Left forelimb (tissue), 1 donor: ENCODE measurements around the gene CRBN.

Source experiments
- DNase-seq: peaks from one replicate; pipeline ENCODE4 v3.0.0-alpha.2; 2018; ENCODE audit warnings: low spot score

CRBN gene

DNA sequence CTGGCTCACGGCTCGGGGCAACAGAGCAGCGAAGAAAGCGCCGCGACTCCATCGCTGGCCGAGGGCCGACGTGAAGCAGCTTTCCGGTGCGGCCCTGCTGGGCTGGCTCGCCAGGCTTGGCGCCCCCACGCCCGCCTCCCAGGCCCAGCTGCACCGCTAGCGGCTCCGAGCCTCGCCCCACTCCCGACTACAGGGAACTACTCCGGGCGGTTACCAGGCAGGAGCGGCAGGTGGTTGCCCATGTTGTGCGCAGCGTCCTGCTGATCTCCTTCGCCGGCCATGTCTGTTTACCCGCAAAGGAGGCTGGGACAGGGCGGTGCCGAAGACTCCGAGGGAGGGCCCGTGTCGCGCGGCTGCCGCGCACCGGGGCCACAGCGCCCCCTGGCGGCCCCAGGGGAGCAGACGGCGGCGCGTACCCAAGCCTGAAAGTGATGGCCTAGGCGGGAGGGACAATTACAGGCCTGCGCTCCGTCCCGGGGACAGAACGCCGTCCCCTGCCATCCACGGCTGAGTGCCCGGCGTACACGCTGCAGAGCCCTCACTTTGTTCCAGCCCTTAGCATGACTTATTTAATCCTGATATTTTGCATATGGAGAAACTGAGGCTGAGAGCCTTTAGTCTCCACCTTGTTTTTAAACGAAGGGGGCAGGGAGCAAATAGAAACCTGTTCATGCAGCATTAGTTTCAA is at the start of gene CRBN:
Gene CRBN (minus strand): TSS at position 285 of the 688 bp plus-strand sequence. CDS start 4 bp downstream, at position 281.
- peak; percentile 89 for DNase-seq

DNA sequence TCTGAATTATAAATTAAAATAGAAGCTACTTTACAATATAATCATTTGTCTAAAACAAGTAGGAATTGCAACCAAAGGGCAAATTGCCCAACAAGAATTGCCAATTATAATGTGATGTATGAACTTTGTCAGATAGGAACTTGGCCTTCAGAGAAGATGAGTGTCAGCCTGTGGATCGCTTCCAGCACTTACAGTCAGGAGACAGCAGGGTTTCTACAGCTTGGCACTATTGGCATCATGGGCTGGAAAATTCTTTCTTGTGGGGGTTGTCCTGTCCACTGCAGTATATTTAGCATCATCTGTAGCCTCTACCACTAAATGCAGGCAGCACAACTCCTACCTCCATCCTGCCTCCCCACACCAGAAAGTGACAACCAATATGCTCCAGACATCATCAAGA is 48.1 kb upstream of the CRBN start:
- no peak for DNase-seq

DNA sequence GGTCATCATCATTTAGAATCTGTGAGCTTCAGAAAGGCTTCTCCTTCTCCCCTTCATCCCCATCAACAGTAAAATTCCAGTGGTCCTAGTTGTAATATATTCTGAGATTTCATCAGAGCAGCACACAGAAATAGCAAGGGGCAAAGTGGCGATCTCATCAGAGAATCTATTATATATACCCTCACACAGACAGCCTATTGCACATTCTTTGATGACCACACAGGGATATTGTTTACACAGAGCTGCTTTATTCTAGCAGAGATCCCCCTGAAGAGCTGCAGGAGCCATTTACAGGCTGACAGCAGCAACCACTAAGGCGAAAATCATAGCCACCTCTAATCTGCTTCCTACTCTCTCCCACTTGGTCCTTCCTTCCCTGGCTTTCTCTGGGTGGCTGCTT is 42.0 kb upstream of the CRBN start:
- no peak for DNase-seq

DNA sequence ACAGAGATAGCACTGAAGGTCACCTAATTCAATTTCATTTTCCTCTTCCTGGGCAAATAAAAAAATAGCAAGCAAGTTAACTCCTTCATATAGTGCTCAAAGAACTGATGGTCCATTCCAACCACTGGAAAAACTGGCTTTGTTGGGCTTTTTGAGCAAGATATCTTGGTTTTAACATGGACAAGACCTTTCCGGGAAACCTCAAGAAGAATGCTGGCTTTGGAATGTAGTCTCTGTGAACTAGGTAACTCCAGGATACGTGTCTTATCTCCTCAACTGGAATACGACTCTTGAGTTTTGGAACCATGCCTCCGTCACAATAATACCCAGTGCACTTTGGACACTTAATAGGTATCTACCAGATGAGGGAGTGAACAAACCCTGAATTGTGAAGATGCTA is 36.9 kb upstream of the CRBN start:
- no peak for DNase-seq

DNA sequence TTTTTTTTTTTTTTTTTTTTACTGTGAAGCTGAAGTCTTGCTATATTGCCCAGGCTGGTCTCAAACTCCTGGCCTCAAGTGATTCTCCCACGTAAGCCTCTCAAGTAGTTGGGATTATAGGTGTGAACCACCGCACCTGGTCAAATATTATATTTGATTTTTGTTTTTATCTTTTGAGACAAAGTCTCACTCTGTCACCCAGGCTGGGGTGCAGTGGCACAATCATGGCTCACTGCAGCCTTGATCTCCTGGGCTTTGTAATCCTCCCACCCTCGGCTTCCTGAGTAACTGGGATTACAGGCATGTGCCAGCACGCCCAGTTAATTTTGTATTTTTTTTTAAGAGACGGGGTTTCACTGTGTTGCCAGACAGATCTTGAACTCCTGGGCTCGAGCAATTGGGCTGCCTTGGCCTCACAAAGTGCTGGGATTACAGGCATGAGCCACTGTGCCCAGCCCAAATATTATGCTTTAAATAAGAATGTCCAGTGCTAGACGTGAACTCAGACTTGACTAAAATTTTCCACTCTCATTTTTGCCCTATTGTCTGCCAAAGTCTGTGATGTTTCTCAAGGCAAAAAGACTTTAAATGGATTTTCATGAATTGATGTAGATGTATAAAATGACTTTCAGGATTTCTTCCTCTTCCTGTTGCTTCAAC is 33.4 kb upstream of the CRBN start:
- no peak for DNase-seq

DNA sequence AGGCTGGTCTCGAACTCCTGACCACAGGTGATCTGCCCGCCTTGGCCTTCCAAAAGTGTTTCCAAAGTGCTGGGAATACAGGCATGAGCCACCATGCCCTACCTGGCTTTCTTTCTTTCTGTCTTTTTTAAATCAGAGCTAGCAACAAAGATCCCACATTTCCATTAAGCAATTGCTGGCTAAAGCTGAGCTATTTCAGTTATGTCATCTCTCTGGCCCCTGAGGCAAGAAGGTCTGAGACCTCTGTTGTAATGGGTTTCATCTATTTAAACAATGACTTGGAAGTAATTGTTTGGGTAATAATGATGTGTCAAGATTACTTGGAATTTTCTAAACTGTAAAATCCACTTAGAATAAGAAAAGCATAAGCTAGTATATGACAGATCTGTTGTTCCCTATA is 30.2 kb upstream of the CRBN start:
- no peak for DNase-seq

DNA sequence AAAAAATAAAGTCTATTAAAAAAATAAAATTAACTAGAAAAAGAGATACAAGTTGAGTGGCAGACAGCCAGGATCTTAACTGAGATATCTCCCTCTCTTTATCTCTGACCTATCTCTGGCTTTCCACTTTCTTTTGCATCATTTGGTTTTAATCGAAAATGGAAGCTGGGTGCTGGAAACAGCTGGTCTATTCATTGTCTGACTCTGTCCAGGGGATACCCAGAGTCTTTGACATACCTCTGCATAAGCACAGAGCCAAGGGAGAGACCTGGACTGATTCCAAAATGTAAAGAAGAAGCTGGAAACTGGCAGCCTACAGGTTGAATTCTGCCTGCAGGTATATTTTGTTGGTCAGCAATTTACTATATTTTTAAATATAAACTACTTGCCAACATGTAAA is 29.6 kb upstream of the CRBN start:
- DNase-seq: no peak

DNA sequence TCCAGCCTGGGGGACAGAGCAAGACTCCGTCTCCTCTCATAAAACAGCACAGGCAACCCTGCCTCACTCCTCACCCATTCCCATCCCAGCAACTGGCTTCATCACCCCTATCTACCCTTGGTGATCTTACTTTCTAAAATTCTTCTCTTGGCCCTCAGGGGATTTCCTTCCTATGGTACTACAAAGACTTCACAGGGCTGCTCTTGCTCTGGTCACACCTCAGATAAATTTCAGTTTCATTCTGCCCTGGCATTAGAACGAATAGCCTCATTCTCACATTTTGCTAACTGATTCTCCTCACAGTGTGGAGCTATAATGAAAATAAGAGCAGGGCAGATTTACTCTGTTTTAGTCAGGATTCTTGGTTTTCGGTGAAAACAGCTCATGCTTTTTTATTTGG is 22.1 kb upstream of the CRBN start:
- DNase-seq: no peak

DNA sequence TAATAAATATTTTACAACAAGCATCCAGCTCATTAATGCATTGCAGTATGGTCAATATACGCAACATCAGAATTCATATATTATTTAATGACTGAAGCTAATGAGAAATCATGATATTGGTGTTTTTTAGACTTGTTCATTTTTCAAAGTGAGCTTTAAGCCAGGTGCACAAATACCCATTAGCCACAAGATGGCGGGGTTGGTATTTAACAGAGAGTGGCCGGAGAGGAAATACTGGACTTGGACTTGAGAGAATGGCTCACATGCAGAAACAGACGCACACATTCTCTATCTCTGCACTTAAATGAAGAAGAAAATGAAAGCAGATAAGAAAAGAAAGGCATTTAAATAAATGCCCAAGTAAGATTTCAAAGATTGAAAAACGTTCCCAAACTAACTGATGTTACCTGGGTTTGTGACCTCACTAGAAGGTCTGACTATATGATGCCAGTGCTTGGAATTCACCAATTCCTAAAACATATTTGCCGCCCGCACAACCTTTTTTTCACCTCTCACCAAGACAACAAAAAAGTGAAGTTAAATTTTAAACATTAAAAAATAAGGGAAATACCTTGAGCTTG is 21.2 kb upstream of the CRBN start:
- DNase-seq: no peak

DNA sequence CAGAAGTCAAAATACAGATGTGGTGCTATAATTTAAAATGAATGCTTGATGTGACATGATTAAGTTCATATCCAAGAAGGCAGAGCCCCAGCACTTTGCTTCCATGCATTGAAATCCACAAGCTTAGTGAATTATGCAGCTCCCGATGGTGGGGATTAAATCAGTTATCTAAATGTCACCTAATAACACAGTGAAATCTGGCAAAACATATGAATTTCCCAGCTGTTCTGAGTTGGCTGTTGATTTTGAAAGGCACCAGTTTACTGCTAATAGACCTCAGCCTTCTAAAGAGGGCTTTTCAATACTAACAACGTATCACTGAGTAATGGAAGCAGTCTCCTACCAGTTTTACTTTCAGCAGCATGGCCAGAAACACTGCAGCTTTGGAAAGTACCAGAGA is 19.8 kb upstream of the CRBN start:
- DNase-seq: no peak

DNA sequence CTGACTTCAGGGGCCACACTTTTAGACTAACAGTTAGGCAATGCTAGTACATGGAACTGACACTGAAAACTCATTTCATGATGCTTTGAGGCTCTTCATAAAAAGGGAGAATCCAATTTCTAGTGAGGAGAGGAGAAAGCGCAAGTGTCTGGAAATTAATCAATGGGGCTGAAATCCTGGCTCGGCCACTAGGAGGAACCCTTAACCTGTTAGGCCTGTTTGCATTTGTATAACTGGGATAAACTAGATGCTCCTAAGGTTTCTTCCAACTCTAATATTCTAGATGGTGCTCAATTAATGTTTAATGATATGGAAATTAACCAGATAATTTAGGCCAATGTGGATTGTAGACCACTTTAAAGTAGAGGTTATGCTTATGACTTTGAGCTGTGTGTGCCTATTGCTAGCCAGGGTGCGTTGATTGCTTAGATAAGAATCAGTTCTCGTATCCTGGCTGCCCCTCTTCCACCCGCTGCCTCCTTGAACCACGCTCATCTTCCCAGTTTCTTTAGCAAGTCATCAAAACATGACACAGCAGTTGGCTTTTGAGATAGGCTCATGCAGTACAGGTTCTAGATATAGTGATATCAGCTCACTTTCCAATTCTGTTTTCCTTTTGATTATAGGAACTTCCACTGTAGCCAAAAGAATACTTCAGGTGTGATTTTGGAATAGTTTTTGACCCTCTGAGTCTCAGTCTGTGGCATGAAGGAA is 16.8 kb upstream of the CRBN start:
- no peak for DNase-seq

DNA sequence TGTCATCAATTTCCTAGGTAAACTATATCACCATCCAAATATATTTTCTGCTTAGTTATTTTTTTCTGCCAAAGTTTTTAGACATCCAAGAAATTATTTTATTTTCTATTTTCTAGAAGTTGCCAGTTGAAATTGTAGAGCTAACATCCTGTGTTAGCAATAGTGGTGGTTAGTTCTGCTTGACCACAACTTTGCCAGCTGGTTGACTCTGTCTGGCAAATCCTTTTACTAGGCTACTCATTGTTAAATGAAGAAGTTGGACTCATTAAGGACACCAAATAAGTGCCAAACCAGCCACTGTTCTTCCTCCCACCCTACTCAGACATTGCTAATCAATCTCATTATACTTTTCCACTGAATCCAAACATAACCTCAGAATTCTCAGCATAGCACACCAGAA is 15.4 kb upstream of the CRBN start:
- DNase-seq: no peak

DNA sequence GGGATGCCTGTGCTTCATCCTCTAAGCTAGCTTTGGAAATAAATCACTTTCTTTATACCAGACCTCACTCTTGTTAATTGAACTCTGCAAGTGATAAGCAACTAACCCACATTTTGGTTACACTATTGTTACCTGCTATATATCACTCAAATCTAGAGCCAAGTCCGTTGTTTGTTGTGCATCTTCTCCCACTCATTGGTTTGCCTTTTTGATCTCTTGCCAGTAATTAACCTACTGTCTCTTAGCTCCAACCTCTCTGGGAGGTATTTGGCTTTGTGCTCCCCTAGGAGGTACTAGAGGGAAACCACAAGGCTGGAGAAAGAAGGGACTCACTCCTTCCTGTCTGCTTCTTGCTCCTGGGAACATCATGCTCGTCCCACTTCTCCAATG is 12.8 kb upstream of the CRBN start:
- no peak for DNase-seq

DNA sequence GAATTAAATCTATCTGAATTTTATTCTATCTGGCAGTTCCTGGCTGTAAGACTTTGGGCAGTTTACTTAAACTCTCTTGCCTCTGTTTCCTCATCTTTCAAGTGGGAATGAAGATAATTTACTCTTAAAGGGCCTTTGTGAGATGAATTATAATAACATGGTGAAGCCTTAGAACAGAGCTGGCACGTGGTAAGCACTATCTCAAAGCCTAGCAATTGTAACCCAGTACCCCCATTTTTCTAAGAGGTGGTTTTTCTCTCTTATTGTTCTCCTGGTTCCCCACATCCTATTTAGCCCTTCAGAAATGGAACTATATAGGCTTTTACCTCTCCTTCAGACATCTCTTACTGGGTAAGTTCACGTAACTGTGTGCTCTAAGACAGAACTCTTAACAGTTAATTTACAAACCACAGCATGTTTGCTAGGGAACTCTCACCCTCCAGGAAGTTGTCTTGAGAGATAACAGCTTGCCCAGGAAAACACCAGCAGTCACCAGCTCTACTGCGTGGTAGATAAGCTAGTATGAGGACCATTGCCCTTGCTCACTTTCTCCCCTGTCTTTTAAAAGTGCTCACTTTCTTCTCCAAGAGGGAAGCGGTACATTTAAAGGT is 12.3 kb upstream of the CRBN start:
- DNase-seq: no peak

DNA sequence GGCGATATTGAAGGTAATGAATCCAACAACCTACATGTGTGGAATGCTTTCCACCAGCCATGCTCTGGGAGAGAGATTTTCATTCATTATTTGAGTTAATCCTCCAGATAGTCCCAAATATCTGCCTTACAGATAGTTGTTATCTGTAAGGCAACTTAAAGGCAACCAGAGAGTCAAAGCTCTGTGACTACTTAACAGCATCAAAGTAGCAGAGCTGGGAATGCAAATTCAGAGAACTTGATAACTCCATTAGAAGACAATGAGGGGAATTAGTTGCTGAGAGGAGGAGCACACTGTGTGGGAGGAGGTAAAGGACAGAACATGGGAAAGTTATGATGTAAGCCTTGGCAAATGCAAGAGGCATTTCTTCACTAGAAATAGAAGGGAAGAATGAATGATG is 10.5 kb upstream of the CRBN start:
- no peak for DNase-seq

DNA sequence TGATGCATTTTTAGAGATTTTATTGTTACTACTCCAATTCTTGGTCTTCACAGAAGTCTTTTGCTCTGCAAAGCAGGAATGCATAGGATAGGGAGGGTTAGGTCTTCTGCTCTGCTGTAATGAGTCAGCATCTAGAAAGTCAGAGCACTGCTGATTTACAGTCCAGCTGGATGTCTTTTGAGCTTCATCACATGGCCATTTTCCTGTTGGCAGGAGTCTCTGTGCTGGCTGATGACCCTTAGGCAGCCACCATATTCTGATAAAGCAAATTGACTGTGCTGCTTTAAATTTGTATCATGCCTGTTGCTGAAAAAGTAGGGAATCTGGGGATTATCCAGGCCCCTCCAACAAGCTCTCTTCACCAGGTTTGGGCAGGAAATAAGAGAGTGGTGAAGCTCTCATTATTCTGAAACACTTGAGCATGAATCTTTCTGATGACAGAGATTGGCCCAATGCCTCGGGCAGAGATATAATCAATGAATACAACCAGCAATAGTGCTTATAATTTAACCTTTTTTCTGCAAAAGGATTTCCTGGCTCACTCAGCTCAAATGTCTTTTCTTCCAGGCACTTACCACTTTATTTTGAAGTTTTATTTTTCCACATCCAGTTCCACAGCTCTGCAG is 9.7 kb upstream of the CRBN start:
- DNase-seq: no peak

DNA sequence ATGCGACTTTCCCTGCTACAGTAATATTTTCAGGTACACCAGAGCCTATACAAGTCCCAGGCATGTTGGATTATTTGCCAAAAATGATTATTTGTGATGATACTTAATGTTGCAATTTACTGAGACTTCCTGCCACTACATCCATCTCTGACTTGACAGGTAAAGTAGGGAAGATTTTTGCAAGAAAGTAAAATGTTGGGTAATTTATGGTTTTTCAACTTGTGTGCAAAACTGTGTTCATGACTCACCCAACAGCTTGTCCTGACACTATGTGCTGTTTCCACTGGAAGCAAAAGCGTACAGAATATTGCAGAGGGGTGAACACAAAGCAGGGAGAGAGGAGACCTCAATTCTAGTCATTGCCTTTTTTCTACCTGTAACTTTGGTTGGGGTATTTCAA is 5.4 kb upstream of the CRBN start:
- DNase-seq: no peak

DNA sequence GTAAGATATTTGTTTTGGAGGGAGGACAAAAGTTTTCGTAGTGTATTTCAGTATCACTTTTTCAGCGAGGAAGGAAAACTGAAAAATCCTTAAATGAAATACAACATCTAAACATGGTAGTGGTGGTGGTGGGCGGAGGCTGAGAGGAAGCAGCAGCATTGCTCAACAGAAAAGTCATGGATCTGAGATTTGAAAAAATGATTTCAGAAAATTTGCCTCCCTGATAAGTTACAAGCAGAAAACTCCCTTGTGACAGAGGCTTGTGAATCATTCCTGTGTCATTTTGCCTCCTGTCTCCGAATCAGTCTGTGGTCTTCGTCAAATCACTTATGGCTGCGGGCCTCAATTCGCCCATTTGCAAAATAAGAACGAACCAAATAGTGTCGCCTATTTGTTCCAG is 965 bp upstream of the CRBN start:
- DNase-seq: no peak

DNA sequence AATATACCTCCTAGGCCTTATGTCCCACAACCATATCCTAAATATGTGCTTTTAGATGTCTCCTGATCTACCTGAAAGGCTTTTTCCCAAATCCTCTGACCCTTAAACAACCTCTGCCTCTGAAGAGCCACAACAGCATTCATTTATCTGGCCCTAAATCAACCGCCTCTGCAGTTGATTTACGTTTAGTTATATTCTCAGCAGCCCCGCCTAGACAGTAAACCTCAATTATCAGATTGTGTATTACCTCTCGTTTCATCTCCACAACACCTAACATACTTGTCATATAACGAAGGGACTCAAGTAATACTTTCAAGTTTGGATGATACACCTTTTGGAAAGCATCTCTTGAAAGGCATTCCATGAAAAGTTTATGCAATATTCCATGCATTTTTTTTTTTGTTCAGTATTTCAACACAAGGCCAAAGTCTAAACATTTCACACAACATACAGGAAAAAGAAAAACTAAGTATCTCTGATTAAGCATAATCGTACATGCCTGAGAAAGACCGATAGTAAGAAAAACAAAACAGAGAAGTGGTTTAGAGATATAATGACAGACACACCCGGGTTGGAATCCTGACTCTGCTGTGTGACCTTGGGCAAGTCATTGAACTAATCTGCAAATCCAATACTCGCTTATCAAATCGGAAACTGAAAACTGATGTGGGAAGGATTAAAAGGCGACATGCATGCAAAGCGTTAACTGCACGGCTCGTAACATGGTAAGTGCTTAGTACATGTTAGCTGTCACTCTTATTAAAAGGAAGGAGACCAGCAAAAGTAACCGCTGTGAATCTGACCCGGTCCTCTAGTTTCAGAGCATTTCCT is 778 bp downstream of the CRBN start:
- no peak for DNase-seq

DNA sequence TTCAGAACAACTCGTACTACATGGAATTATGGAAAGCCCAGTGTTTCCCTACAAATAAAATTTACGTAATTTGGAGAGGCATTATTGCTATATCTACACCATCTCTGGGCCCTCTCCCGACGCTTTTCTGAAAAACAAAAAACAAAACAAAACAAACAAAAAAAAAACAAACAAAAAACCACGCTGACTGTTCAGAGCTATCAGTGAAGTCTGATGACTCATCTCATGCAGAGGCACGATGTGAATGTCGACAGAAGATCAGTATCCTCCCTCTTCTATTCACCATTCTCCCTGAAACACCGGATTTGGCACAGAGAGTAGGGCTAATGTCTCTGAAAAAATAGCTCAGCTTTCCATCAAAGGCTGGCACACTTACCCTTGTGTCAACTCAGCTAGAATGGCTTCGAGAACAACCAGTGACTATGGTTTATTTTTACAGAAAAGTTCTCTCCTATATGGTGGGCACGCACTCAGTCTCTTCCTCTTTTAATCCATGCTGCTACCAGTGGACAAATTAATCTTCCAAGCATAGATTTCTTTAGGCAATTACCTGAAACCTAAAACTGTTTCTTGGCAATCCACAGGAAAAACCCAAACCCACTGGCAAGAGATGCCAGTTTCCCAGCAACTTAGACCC is 1.5 kb downstream of the CRBN start:
- no peak for DNase-seq

DNA sequence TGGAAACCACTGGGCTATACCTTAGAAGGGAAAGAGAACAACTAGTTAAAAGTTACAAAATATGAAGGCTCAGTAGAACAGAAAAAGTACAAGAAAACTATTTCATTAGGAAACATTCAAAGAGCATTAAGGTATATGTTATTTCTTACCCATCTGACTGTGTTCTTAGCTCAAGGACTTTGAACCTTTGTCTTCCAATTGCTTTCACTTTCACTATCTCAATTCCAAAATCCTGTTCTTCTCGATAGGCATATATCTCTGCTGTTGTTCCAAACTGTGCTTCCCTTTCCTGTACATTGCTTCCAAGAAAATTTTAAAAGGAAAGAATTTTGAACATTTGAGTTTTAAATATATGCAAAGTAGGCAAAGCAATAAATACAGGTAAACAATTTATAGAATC is 6.9 kb downstream of the CRBN start:
- DNase-seq: no peak
